ENCODE results near the gene FCGR3B.
"Not testable (repeated sequence)": the region's sequence is repeated elsewhere in the genome, so short reads cannot be mapped to it uniquely, and the experiment has no call there.

Gene FCGR3B

DNA sequence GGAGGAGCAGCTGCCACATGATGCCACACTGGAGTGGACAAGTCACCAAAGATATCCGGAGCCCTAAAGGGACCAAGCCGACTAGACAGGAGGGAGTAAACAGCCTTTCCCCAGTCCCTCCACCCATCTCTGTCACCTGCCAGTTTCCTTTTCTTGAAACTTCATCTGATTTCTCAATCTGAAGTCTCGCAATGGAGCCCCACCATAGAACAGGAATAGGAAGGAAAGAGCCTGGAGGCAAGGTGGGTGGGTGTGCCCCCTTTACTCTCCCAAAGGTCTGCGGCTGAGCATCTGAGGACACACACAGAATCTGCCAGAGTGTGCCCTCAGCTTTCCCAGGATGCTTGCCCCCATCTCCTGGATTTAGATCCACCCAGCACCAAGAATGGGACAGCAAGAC is at the start of gene FCGR3B:
TSS of gene FCGR3B (minus strand) at position 101 of the 400 bp plus-strand sequence. CDS start at position 19, 82 bp downstream.
- DNase-seq, result no peak

DNA sequence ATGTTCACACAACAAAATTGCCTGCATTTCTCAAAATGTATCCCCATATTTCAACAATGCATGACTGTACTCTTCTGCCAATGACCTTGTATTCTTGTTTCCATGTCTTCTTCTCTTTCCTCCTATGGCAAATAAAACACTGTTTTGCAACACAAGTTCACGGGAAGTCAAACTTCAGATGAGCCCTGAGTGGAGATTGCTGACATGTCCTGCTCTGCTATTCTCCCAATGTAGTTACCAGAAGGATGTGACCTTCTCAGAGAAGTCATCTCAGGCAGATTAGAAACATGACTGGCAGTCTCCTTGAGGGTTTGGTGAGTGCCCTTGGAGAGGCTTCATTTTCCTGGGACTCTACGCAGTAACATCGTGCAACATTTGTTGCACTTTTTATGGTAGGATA is 47.5 kb upstream of the FCGR3B start:
- no peak for DNase-seq

GRCh38 chr1:161676958-161677689 is 46.1 kb upstream of the FCGR3B start:
- no peak for DNase-seq

- no peak for DNase-seq
Measured at GRCh38 chr1:161676441-161676840, 45.5 kb upstream of the FCGR3B start.

GRCh38 chr1:161674908-161675307 is 43.9 kb upstream of the FCGR3B start:
- not testable (repeated sequence) for DNase-seq

DNA sequence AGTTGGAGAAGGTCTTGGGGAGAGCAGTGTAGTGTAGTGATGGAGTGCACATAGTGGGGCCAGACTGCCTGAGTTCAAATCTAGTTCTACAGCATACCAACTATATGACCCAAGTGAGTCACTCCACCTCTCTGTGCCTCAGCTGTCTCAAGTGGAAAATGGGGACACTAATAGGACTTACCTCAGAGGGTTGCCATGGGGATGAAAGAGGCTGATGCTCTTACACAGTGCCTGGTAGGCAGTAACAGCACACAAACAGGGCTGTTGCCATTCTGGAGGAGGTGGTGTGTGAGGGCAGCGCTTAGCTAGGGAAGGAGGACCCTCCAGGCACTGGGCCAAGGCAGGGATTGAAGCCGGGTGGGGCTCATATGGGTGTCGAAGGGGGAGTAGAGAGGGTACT is 43.5 kb upstream of the FCGR3B start:
- not testable (repeated sequence) for DNase-seq

DNA sequence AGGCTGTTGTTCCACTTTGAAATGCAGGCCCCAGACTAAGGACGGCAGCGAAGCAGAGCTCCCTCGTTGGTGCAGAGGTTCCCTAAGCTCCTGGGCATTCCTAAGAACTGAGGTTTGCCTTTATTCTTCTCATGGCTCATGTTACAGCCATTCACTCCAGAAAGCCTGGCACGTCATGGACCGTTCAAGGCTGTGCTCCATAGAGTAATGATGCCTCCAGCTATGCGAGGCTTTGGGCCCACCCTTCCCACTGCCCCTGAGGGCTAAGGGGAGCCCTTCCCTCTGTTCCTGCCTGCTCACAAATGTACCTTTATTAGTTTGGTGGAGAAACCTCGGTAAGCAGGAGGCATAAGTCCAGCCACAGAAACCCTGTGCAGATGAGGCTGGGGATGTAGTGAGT is 42.5 kb upstream of the FCGR3B start:
- not testable (repeated sequence) for DNase-seq

GRCh38 chr1:161671045-161672020 is 40.4 kb upstream of the FCGR3B start:
- peak in 1 of 58 donors; percentile 24 for DNase-seq

DNA sequence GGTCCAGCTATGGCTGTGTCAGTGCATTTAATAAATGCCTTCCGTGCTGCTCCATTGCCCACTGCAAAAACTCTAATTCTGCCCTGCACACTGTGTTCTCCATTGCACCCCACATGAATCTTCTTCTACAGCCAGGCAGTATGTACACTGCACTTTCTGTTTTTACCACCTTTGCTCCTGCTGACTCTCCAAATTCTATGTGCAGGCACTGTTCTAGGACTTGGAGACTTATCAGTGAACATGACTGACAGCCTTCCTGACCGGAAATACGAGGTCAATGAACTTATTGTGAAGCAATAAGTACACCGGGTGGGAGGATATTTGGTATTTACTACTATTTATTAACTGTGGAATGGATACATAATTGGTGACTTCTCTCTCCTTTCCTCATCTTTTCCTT is 33.7 kb upstream of the FCGR3B start:
- not testable (repeated sequence) for DNase-seq

DNA sequence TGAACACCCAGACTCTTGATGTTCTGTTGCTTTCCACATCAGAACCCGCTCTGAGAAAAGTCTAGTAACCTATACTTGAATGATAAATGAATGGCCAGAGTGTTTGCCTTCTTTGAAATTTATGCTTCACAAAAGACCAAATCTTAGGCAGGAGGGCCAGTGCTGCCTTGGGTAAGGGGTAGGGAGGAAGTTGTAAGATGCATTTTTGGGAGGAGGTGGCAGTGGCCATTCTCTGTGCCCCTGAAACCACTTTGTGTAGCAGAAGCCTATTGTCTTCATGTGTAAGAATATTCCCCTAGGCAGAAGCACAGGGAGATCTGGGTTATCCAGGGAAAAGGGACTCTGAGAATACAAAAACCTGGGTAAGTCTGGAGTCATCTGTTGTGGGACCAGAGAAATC is 32.6 kb upstream of the FCGR3B start:
- DNase-seq, result not testable (repeated sequence)

GRCh38 chr1:161662684-161663339 is 31.8 kb upstream of the FCGR3B start, which contains the start of gene FCGR2B:
TSS of gene FCGR2B (plus strand) at chr1:161663143. CDS start at chr1:161663242, 99 bp downstream.
- not testable (repeated sequence) for DNase-seq

DNA sequence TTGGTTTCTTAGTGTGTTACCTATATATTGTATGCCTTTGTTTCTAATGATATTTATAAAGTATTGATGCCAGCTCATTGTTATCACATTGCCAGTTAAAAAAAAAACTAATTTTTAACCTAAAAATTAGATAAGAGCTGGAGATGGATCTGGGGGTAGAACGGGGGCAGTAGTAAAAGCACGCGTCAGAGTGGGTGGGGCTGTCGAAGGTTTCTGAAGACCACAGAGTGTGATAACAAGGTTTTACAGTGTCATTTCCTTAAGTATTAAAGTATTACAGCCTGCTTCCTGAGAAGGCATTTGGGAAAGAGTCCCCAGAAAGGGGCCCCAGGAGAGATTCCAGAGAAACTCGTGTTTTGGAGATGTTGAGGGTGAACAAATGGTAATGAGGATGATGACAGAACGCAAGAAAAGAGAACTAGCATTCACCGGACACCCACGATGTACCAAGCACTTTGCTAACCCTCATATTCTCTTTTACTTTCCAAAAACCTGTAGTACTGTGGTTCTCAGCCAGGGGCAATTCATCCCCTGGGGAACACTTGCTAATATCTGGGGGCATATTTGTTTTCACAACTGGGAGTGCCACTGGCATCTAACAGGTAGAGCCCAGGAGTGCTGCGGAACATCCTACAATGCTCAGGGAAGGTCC is 30.8 kb upstream of the FCGR3B start:
- not testable (repeated sequence) for DNase-seq

DNA sequence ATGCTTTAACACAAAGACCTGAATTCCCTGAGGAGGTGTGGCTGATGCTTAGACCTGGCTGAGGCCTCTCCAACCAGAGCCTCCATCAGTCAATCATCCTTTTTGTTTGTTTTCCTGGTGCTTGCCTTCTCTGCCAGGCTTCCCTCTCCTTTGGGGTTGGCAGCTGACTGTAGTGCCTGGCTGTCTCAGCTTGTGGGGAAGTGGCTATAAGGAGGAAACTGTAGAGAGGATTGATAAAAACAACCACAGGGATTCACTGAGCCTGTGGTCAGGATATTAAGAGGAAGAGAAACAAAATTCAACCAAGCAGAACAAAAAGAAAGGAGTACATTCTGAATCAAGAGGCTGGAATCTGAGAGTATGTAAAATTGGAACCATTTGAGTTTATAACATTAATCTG is 27.5 kb upstream of the FCGR3B start:
- DNase-seq, result not testable (repeated sequence)

DNA sequence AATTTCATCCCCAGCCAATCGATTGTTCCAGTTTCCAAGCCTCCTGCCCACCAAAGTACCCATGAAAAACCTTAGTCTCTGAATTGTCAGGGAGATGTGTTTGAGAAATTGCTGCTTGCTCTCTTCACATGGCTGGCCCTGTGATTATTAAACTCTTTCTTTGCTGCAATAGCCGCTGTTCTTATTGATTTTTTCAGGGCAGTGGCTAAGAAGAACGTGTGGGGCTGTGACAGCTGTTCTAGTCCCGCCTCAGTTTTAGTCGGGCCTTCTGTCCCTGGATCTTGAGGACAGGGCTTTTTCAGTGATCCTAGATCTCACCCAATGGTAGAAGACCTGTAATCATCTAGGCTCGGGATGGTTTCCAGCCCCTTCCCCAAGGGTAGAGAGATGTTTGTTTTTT is 23.0 kb upstream of the FCGR3B start:
- DNase-seq, result not testable (repeated sequence)

GRCh38 chr1:161653541-161653940 is 22.6 kb upstream of the FCGR3B start:
- DNase-seq, result not testable (repeated sequence)

DNA sequence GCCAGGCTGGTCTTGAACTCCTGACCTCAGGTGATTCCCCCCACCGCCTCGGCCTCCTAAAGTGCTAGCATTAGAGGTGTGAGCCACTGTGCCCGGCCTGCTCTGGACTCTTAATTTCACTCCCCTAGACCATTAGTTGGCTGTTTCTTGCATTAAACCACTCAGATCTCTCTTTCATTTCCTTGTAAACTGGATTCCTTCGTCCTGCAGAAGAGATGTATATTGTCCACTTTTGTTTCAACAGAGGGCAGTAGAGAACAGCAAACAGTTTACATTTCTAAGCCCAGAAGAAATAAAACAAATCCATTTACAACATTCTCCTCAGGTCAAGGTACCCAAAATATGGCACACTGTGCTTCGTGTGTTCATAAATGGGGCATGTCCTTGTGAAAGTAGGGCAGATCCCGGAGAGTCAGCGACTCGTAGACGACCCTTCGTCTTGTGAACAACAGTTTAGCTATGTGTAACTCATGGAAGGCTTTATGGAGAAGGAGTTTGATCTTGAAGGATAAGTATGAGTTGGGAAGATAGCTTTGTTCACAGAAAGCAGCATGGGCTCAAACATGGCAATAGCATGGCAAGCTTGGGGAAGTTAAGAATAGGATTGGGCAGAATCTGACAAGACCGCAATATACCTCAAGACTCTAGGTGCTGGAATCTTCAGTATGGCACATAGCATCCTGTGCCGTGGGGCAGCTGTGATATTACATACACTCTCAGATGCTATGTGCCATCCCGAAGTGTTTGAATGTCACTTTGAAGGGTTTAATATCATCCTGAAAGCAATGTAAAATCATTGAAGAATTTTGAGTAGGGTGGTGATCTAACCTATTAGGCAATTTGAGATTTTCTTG is 16.8 kb upstream of the FCGR3B start:
- DNase-seq, result peak in 2 of 58 donors; percentile 1 to 30

DNA sequence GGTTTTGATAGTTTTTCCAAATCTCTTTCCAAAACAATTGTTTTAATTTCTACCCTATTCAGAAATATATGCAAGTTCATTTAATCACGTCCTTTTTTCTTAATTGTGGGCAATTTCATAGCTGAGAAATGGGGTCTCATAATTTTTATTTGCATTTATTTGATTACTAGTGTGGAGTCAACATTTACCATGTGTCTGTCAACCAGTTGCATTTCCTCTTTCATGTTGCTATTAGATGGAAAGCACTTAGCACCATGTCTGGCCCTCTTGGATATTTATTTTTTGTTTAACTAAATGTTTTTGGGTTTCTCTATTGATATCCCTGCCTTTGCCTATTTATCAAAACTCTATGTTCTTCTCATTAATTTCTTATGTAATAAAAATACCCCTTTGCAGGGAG is 13.9 kb upstream of the FCGR3B start:
- not testable (repeated sequence) for DNase-seq

DNA sequence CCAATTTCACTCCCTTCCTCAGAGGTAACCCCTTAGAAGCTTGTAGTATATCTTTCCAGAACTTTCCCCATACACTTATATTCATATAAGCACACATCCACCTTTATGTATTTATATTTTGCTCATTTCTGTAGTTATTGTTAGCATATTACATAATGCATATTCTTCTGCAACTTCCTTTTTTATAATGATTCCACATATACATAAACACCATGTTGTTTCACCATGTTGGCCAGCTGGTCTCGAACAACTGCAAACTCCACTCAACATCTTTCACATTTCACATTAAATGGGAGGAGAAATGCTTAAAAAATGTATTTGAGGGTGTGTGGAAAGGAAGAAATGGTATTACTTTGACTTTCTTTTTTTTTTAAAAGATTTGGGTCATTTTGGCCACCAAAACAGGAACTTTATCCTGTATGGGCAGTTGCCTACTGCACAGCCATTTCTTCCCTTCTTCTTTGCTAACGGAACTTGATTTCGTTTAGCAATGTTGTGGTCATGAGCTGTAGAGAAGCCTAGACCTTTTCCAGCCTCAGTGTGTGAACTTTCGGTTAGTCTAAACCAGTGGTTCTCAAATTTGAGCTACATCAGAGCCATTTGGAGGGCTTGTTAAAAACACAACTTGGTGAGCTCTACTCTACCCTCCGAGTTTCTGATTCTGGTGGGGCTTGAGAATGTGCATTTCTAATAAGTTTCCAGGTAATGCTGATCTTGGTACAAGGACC is 12.7 kb upstream of the FCGR3B start:
- DNase-seq, result not testable (repeated sequence)

DNA sequence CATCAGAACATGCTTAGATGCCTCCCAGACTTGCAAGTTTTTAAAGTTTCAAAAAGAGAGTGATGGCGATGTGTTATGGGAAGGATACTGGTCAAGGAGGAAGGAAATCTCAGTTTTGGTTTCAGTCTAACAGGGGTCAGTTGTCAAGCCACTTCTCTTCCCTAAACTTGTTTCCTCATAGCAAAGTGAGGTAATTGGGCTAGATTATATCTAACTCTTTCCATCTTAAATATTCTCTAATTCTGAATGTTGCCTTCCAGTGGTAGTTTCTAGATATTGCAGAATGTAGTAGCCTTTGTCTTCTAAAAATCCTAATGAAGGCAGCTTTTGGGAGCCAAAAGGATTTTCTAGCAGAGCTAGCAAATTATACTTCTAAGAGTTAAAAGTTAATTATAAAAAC is 11.7 kb upstream of the FCGR3B start:
- not testable (repeated sequence) for DNase-seq
